WERI-Rb-1 (cell line): ENCODE measurements around the gene SLC35A5.

Experiments used
- DNase-seq: peaks from one replicate; pipeline ENCODE4 v3.0.0-alpha.2; 2020
- H3K27ac ChIP-seq: fragments of 250-450 bp; sonication (Bioruptor Pico); 2 replicates; pipeline ENCODE4 v1.5.1; 2020; ENCODE audit warnings: mild to moderate bottlenecking, moderate library complexity
- H3K27me3 ChIP-seq: fragments of 250-450 bp; sonication (Bioruptor Pico); 2 replicates; pipeline ENCODE4 v1.5.1; 2021; ENCODE audit warnings: mild to moderate bottlenecking, low read depth, moderate library complexity; ENCODE audit not compliant: insufficient read depth, severe bottlenecking
- H3K36me3 ChIP-seq: fragments of 250-450 bp; sonication (Bioruptor Pico); 2 replicates; pipeline ENCODE4 v1.5.1; 2020; ENCODE audit warnings: mild to moderate bottlenecking, moderate library complexity
- H3K4me3 ChIP-seq: 2 replicates; pipeline ENCODE4 v1.5.1; 2011; ENCODE audit warnings: low read depth, mild to moderate bottlenecking, control low read depth, low read length
- H3K9me3 ChIP-seq: fragments of 250-450 bp; sonication (Bioruptor Pico); 2 replicates; pipeline ENCODE4 v1.5.1; 2021; ENCODE audit warnings: mild to moderate bottlenecking, moderate library complexity; ENCODE audit not compliant: severe bottlenecking
- TF ChIP-seq, protein P1 (sequence below): IDR thresholded peaks from 2 replicates; pipeline ENCODE4 v1.5.1; 2011; ENCODE audit warnings: low read depth, mild to moderate bottlenecking, control low read depth, inconsistent platforms, low read length

Gene SLC35A5

GRCh38 chr3:112597945-112598344 is 36.1 kb downstream of the SLC35A5 start:
- TF ChIP-seq, protein P1, sequence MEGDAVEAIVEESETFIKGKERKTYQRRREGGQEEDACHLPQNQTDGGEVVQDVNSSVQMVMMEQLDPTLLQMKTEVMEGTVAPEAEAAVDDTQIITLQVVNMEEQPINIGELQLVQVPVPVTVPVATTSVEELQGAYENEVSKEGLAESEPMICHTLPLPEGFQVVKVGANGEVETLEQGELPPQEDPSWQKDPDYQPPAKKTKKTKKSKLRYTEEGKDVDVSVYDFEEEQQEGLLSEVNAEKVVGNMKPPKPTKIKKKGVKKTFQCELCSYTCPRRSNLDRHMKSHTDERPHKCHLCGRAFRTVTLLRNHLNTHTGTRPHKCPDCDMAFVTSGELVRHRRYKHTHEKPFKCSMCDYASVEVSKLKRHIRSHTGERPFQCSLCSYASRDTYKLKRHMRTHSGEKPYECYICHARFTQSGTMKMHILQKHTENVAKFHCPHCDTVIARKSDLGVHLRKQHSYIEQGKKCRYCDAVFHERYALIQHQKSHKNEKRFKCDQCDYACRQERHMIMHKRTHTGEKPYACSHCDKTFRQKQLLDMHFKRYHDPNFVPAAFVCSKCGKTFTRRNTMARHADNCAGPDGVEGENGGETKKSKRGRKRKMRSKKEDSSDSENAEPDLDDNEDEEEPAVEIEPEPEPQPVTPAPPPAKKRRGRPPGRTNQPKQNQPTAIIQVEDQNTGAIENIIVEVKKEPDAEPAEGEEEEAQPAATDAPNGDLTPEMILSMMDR = no peak
- no peak overlapping the region for H3K27ac ChIP-seq
- no peak for DNase-seq
- no peaks in the 10 kb centered on the region for H3K9me3 ChIP-seq
- H3K4me3 ChIP-seq = no peak overlapping the region
- H3K27me3 ChIP-seq = no peaks in the 10 kb centered on the region
- no peaks in the 10 kb centered on the region for H3K36me3 ChIP-seq

- H3K4me3 ChIP-seq = no peak overlapping the region
- H3K36me3 ChIP-seq = no peaks in the 10 kb centered on the region
- no peaks in the 10 kb centered on the region for H3K27me3 ChIP-seq
- no peaks in the 10 kb centered on the region for H3K9me3 ChIP-seq
- DNase-seq = no peak
- TF ChIP-seq, protein P1 = no peak
- no peak overlapping the region for H3K27ac ChIP-seq
Observed at GRCh38 chr3:112598731-112599130, 36.9 kb downstream of the SLC35A5 start.

GRCh38 chr3:112602217-112602838 is 40.5 kb downstream of the SLC35A5 start:
- DNase-seq = no peak
- H3K4me3 ChIP-seq = no peak overlapping the region
- no peak overlapping the region for H3K27ac ChIP-seq
- TF ChIP-seq, protein P1 = no peak
- no peaks in the 10 kb centered on the region for H3K27me3 ChIP-seq
- no peaks in the 10 kb centered on the region for H3K9me3 ChIP-seq
- no peaks in the 10 kb centered on the region for H3K36me3 ChIP-seq

DNA sequence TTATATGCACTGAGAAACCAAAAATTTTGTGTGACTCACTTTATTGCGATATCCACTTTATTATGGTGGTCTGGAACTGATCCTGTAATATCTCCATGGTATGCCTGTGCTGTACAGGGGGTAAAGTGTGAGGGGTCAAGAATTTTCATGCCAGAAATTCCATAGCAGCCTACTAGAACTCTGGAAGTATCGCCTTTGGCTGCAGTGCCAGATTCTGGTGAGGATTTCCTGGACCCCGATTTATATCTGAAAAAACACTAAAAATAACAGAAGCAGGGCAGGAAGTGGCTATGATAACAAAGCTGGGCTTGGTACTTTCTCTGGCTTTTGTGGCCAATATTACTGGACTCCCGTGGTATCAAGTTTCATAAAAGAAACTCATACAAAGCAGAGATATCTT is 42.7 kb downstream of the SLC35A5 start:
- no peak for DNase-seq
- Histone ChIP-seq H3K4me3 (no peak overlapping the region), H3K9me3 (no peaks in the 10 kb centered on the region), H3K27ac (no peak overlapping the region), H3K27me3 (no peaks in the 10 kb centered on the region), H3K36me3 (no peaks in the 10 kb centered on the region)
- TF ChIP-seq, protein P1 = no peak

- TF ChIP-seq, protein P1 = no peak
- H3K4me3 ChIP-seq = no peak overlapping the region
- H3K9me3 ChIP-seq = no peaks in the 10 kb centered on the region
- DNase-seq = no peak
- no peaks in the 10 kb centered on the region for H3K36me3 ChIP-seq
- no peaks in the 10 kb centered on the region for H3K27me3 ChIP-seq
- no peak overlapping the region for H3K27ac ChIP-seq
Observed at GRCh38 chr3:112605285-112605684, 43.4 kb downstream of the SLC35A5 start.

- TF ChIP-seq, protein P1 = no peak
- no peak overlapping the region for H3K27ac ChIP-seq
- H3K36me3 ChIP-seq = no peaks in the 10 kb centered on the region
- no peak overlapping the region for H3K4me3 ChIP-seq
- no peaks in the 10 kb centered on the region for H3K27me3 ChIP-seq
- no peaks in the 10 kb centered on the region for H3K9me3 ChIP-seq
- no peak for DNase-seq
Observed at GRCh38 chr3:112606098-112606497, 44.3 kb downstream of the SLC35A5 start.
